Measurements from ENCODE around the gene RNF220. TPM values are rescaled to one million over a fixed set of nuclear protein-coding genes. Genes with fewer than 3 reads are reported as not detected.

RNF220 gene
- total and polyA plus RNA-seq, 9 donors = 58.0 to 101 (median 64.7) TPM

- TF ChIP-seq CTCF (IDR thresholded peaks at IDR 0.05) = no peak
- no peak for TF ChIP-seq EP300 (IDR thresholded peaks at IDR 0.05)
- TF ChIP-seq POLR2A (IDR thresholded peaks at IDR 0.05) = no peak
- Histone ChIP-seq H3K27ac (no peak overlapping the region), H3K36me3 (no peaks in the 10 kb centered on the region), H3K4me3 (no peak overlapping the region), H3K4me1 (ENCODE audit: insufficient read depth) (no peaks in the 10 kb centered on the region), H3K27me3 (no peaks in the 10 kb centered on the region), H3K9me3 (no peaks in the 10 kb centered on the region)
- no peak for DNase-seq
- intact Hi-C loops (cut with DNase I) = no loop called here
- WGBS, 3 donors = 46 to 59% (median 46%) methylated on average over 6 of the region's 6 CpGs
Observed at GRCh38 chr1:44534771-44535170, 129.7 kb downstream of the RNF220 start.

DNA sequence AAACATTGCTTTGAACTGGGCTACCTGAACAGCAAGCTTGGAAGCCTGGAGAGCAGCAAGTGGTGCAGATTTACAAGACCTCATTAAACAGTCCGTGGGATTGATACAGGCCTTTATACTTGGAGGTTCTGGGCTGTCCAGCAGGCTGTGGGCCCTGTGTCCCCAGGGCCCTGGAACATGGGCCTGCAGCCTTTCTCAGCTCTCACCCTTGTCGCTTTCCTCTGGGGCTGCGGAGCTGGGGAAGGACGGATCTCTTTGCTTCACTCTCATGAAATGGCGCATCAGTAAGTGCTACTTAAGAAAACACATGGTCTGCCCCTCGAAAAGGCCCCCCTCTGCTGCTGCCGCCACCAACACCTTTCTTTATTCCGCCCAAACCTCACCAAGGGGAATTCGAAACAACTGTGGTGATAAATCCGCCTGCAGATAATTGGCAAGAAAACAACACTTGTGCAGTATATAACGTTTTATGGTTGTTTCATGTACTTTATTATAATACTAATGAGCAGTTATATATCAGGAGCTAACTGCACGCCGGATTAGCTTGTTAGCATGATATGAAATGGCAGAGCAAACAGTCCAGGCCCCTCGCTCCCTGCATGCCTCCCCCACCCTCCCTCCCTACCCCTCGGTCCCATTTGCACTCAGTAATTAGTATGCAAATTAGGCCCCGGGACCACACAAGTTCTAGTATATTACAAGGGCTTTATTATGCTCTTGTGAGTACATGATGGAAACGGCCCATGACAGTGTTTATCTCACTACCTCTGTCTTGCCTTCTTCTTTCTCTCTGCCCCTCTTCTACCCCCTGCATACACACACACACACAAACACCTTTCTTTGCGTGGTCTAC is 131.5 kb downstream of the RNF220 start:
- TF ChIP-seq CTCF (IDR thresholded peaks at IDR 0.05) = no peak
- no peak for TF ChIP-seq EP300 (IDR thresholded peaks at IDR 0.05)
- no peak for TF ChIP-seq POLR2A (IDR thresholded peaks at IDR 0.05)
- no peaks in the 10 kb centered on the region for H3K27me3 ChIP-seq

GRCh38 chr1:44537538-44537937 is 132.5 kb downstream of the RNF220 start:
- H3K4me3 ChIP-seq = no peak overlapping the region
- H3K4me1 ChIP-seq (ENCODE audit: insufficient read depth) = no peaks in the 10 kb centered on the region
- H3K27me3 ChIP-seq = no peaks in the 10 kb centered on the region
- H3K36me3 ChIP-seq = no peaks in the 10 kb centered on the region
- DNase-seq = no peak
- WGBS, 3 donors = 86 to 94% (median 87%) methylated on average over 6 of the region's 6 CpGs
- no peak overlapping the region for H3K27ac ChIP-seq
- intact Hi-C loops (cut with DNase I) = no loop called here
- TF ChIP-seq CTCF (IDR thresholded peaks at IDR 0.05) (no peak), EP300 (IDR thresholded peaks at IDR 0.05) (no peak), POLR2A (IDR thresholded peaks at IDR 0.05) (no peak)
- H3K9me3 ChIP-seq = no peaks in the 10 kb centered on the region

More for the DNA sequence above, 131.5 kb downstream of the RNF220 start:
- Histone ChIP-seq H3K27ac (no peak overlapping the region), H3K4me1 (ENCODE audit: insufficient read depth) (no peaks in the 10 kb centered on the region), H3K36me3 (no peaks in the 10 kb centered on the region), H3K4me3 (no peak overlapping the region), H3K9me3 (no peaks in the 10 kb centered on the region)
- no peak for DNase-seq
- intact Hi-C loops (cut with DNase I) = no loop called here
- WGBS, 3 donors = 51 to 65% (median 53%) methylated on average over 18 of the region's 18 CpGs

DNA sequence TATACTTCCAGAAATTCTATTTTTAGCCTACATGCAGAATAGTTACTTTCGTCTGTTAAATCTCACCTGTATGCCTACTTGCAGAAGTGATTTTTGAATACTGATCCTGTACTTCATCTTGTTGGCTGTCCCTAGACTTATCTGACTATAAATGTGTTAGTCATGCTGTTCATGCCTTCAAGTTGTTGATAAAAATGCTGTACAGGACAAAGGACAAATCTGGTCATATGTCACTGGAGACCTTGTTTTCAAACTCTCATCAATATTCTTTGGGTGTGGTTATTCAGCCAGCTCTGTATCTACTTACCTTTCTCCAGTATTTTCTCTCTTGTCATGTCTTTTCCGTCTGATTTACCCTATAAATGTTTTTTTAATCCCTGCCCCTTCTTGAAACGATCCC is 132.9 kb downstream of the RNF220 start:
- H3K4me1 ChIP-seq (ENCODE audit: insufficient read depth) = no peaks in the 10 kb centered on the region
- no peaks in the 10 kb centered on the region for H3K36me3 ChIP-seq
- H3K27ac ChIP-seq = no peak overlapping the region
- TF ChIP-seq POLR2A (IDR thresholded peaks at IDR 0.05) (no peak), CTCF (IDR thresholded peaks at IDR 0.05) (no peak)
- H3K4me3 ChIP-seq = no peak overlapping the region
- no peaks in the 10 kb centered on the region for H3K9me3 ChIP-seq
- H3K27me3 ChIP-seq = no peaks in the 10 kb centered on the region
- intact Hi-C loops (cut with DNase I) = no loop called here
- 76 to 86% (median 84%) methylated on average over 3 of the region's 3 CpGs for WGBS, 3 donors
- DNase-seq = no peak
